Measurements from ENCODE around the gene KRTAP1-1.

GRCh38 chr17:41037853-41038350 is 3.3 kb downstream of the KRTAP1-1 start:
- TF ChIP-seq KDM4A (IDR thresholded peaks at IDR 0.05; ENCODE audit: low read depth, low read length, severe bottlenecking): no peak
- TF ChIP-seq EP300 (IDR thresholded peaks at IDR 0.05; ENCODE audit: borderline replicate concordance in 1 of 2, low read depth in 2 of 2, low read length in 2 of 2): no peak
- TF ChIP-seq, protein P1, sequence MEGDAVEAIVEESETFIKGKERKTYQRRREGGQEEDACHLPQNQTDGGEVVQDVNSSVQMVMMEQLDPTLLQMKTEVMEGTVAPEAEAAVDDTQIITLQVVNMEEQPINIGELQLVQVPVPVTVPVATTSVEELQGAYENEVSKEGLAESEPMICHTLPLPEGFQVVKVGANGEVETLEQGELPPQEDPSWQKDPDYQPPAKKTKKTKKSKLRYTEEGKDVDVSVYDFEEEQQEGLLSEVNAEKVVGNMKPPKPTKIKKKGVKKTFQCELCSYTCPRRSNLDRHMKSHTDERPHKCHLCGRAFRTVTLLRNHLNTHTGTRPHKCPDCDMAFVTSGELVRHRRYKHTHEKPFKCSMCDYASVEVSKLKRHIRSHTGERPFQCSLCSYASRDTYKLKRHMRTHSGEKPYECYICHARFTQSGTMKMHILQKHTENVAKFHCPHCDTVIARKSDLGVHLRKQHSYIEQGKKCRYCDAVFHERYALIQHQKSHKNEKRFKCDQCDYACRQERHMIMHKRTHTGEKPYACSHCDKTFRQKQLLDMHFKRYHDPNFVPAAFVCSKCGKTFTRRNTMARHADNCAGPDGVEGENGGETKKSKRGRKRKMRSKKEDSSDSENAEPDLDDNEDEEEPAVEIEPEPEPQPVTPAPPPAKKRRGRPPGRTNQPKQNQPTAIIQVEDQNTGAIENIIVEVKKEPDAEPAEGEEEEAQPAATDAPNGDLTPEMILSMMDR (IDR thresholded peaks at IDR 0.05; ENCODE audit: control extremely low read depth in 1 of 3, insufficient read depth in 1 of 3, low read depth in 1 of 3, low read length in 3 of 3): no peak
- TF ChIP-seq PHF8 (conservative IDR thresholded peaks at IDR 0.05; ENCODE audit: low read depth, low read length): no peak
- no peak for TF ChIP-seq SAP30 (IDR thresholded peaks at IDR 0.05; ENCODE audit: insufficient read depth, insufficient replicate concordance, low read length)
- no peak for TF ChIP-seq TEAD4 (IDR thresholded peaks at IDR 0.05; ENCODE audit: low read depth, low read length)
- TF ChIP-seq, protein P2, sequence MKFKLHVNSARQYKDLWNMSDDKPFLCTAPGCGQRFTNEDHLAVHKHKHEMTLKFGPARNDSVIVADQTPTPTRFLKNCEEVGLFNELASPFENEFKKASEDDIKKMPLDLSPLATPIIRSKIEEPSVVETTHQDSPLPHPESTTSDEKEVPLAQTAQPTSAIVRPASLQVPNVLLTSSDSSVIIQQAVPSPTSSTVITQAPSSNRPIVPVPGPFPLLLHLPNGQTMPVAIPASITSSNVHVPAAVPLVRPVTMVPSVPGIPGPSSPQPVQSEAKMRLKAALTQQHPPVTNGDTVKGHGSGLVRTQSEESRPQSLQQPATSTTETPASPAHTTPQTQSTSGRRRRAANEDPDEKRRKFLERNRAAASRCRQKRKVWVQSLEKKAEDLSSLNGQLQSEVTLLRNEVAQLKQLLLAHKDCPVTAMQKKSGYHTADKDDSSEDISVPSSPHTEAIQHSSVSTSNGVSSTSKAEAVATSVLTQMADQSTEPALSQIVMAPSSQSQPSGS (IDR thresholded peaks at IDR 0.05; ENCODE audit: low read length): no peak
- no peak for TF ChIP-seq EZH2 (IDR thresholded peaks at IDR 0.05; ENCODE audit: low read depth, low read length, severe bottlenecking)
- no peak for TF ChIP-seq MAFK (IDR thresholded peaks at IDR 0.05; ENCODE audit: low read depth, low read length)
- no peak for TF ChIP-seq POLR2AphosphoS5 (IDR thresholded peaks at IDR 0.05; ENCODE audit: low read depth, low read length)
- TF ChIP-seq RFX5 (IDR thresholded peaks at IDR 0.05; ENCODE audit: borderline replicate concordance, low read depth, low read length): no peak
- no peak for TF ChIP-seq FOSL1 (IDR thresholded peaks at IDR 0.05; ENCODE audit: insufficient read depth, low read depth, low read length)
- no peak for TF ChIP-seq JUND (IDR thresholded peaks at IDR 0.05; ENCODE audit: low read length)
- TF ChIP-seq, protein P3, sequence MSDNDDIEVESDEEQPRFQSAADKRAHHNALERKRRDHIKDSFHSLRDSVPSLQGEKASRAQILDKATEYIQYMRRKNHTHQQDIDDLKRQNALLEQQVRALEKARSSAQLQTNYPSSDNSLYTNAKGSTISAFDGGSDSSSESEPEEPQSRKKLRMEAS (IDR thresholded peaks at IDR 0.05): no peak

Data from H1 (cell line).